GM19023 (cell line): Measurements from ENCODE around the gene TRIM41.
"Not testable (repeated sequence)": the region's sequence is repeated elsewhere in the genome, so short reads cannot be mapped to it uniquely, and the experiment has no call there.

Source experiments
- ATAC-seq: cut with Tn5 transposase; IDR thresholded peaks from one replicate; pipeline ENCODE4 v1.9.1; 2021; ENCODE audit warnings: mild to moderate bottlenecking, moderate library complexity; ENCODE audit not compliant: unreplicated experiment

TRIM41 gene

GRCh38 chr5:181248277-181248676 is 25.2 kb downstream of the TRIM41 start:
- ATAC-seq, result no peak

GRCh38 chr5:181255276-181255675 is 32.2 kb downstream of the TRIM41 start:
- ATAC-seq, result no peak

GRCh38 chr5:181255836-181256578 is 32.9 kb downstream of the TRIM41 start:
- ATAC-seq, result no peak

GRCh38 chr5:181258576-181258975 is 35.5 kb downstream of the TRIM41 start:
- ATAC-seq, result no peak

- no peak for ATAC-seq
Measured at GRCh38 chr5:181259283-181259682, 36.2 kb downstream of the TRIM41 start.

- ATAC-seq, result no peak
Measured at GRCh38 chr5:181259974-181260719, 37.1 kb downstream of the TRIM41 start.

- ATAC-seq, result peak; percentile 75
Measured at GRCh38 chr5:181260720-181261319, 37.7 kb downstream of the TRIM41 start, which contains the start of gene TRIM52. Gene TRIM52 (minus strand): TSS chr5:181261143. CDS start chr5:181260813, 330 bp downstream.

GRCh38 chr5:181261320-181262049 is 38.4 kb downstream of the TRIM41 start:
- peak; percentile 58 for ATAC-seq

- ATAC-seq, result no peak
Measured at GRCh38 chr5:181263633-181264032, 40.6 kb downstream of the TRIM41 start.

- no peak for ATAC-seq
Measured at GRCh38 chr5:181265092-181265671, 42.1 kb downstream of the TRIM41 start.

- ATAC-seq, result not testable (repeated sequence)
Measured at GRCh38 chr5:181267291-181267904, 44.3 kb downstream of the TRIM41 start.

- not testable (repeated sequence) for ATAC-seq
Measured at GRCh38 chr5:181267907-181268306, 44.8 kb downstream of the TRIM41 start.

GRCh38 chr5:181271081-181271480 is 48.0 kb downstream of the TRIM41 start:
- no peak for ATAC-seq

GRCh38 chr5:181273433-181273744 is 50.3 kb downstream of the TRIM41 start:
- not testable (repeated sequence) for ATAC-seq

GRCh38 chr5:181280251-181280762 is 57.2 kb downstream of the TRIM41 start:
- no peak for ATAC-seq

GRCh38 chr5:181281077-181281983 is 58.2 kb downstream of the TRIM41 start:
- ATAC-seq, result no peak

GRCh38 chr5:181281984-181282316 is 58.9 kb downstream of the TRIM41 start:
- no peak for ATAC-seq

GRCh38 chr5:181282415-181282814 is 59.3 kb downstream of the TRIM41 start:
- ATAC-seq, result not testable (repeated sequence)

- no peak for ATAC-seq
Measured at GRCh38 chr5:181282874-181283273, 59.8 kb downstream of the TRIM41 start.
